Measurements from ENCODE around the gene PARD3B.

- no peak for TF ChIP-seq CTCF (IDR thresholded peaks at IDR 0.05)
- TF ChIP-seq POLR2AphosphoS5 (IDR thresholded peaks at IDR 0.05), result no peak
Measured at GRCh38 chr2:204507636-204508035, 37.6 kb upstream of the PARD3B start.

Data from stomach (tissue), 4 donors.